ENCODE results near the gene MAGT1. TPM values are rescaled to one million over a fixed set of nuclear protein-coding genes. Genes with fewer than 3 reads are reported as not detected.
"Not testable (repeated sequence)": the region's sequence is repeated elsewhere in the genome, so short reads cannot be mapped to it uniquely, and the experiment has no call there.

The MAGT1 gene
- 10 to 100 TPM; 40.5 to 44.7 TPM for total RNA-seq

GRCh38 chrX:77894921-77895886 lies at the start of gene MAGT1:
Gene MAGT1, minus strand, starts transcription at chrX:77895435. Its CDS starts 25 bp downstream, at chrX:77895410.
- no peaks in the 10 kb centered on the region for H3K9me3 Mint-ChIP-seq
- POLR2A ChIA-PET, result no interaction called here
- intact Hi-C loops (cut with micrococcal nuclease), result loop anchor here (1.0 to 10.0 kb wide), 6 partner anchors 109 to 1748 kb away; partner anchors contain the start of genes ATRX and PBDC1
- no peaks in the 10 kb centered on the region for H3K27me3 Mint-ChIP-seq
- H3K4me1 Mint-ChIP-seq (ENCODE audit: low read depth), result peaks cover 25% of the 10 kb centered on the region
- H3K27ac Mint-ChIP-seq, result peak within 1 kb of the TSS; percentile 97
- CTCF ChIA-PET, result interaction anchor here (0.6 kb wide), 1 partner anchor 130 kb away, joined by 3 read pairs; no protein-coding TSS in a partner anchor
- H3K36me3 Mint-ChIP-seq, result peaks cover 7% of the 10 kb centered on the region
- DNase-seq, result peak; percentile 93
- H3K4me3 Mint-ChIP-seq, result peak within 1 kb of the TSS; percentile 98

GRCh38 chrX:77945031-77945430 lies 49.8 kb upstream of the MAGT1 start:
- H3K4me1 Mint-ChIP-seq (ENCODE audit: low read depth); H3K36me3 Mint-ChIP-seq; H3K27ac Mint-ChIP-seq; H3K27me3 Mint-ChIP-seq; intact Hi-C loops (cut with micrococcal nuclease); H3K9me3 Mint-ChIP-seq; POLR2A ChIA-PET; DNase-seq; CTCF ChIA-PET; H3K4me3 Mint-ChIP-seq: not testable (repeated sequence)

- Mint-ChIP-seq H3K27ac (no peak overlapping the region), H3K27me3 (no peaks in the 10 kb centered on the region), H3K4me3 (no peak overlapping the region), H3K36me3 (no peaks in the 10 kb centered on the region), H3K4me1 (ENCODE audit: low read depth) (peaks cover 2% of the 10 kb centered on the region), H3K9me3 (no peaks in the 10 kb centered on the region)
- CTCF ChIA-PET, result no interaction called here
- no peak for DNase-seq
- POLR2A ChIA-PET, result no interaction called here
- intact Hi-C loops (cut with micrococcal nuclease), result no loop called here
Observed at GRCh38 chrX:77938083-77938680, 42.9 kb upstream of the MAGT1 start.

- Mint-ChIP-seq H3K27ac (no peak overlapping the region), H3K36me3 (no peaks in the 10 kb centered on the region), H3K9me3 (no peaks in the 10 kb centered on the region), H3K27me3 (no peaks in the 10 kb centered on the region), H3K4me1 (ENCODE audit: low read depth) (no peaks in the 10 kb centered on the region), H3K4me3 (no peak overlapping the region)
- intact Hi-C loops (cut with micrococcal nuclease), result no loop called here
- CTCF ChIA-PET, result no interaction called here
- no peak for DNase-seq
- POLR2A ChIA-PET, result no interaction called here
Observed at GRCh38 chrX:77937291-77937690, 42.1 kb upstream of the MAGT1 start.

DNA sequence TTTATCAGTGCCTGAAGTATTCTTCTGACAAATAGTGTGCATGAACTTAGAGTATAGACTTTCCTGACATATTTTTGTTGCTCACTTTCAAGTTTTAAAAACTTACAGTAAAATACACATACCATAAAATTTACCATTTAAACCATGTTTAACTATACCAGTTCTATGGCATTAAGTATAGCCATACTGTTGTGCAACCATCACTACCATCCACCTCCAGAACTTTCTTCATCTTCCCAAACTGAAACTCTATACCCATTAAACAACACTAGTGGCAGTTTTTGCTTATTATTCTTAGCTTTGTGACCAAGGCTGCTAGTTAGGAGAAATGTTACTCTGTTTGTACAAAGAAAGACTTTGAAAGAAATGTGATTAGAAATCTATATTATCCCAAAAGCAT lies 41.1 kb upstream of the MAGT1 start:
- CTCF ChIA-PET, result no interaction called here
- intact Hi-C loops (cut with micrococcal nuclease), result no loop called here
- H3K36me3 Mint-ChIP-seq, result no peaks in the 10 kb centered on the region

DNA sequence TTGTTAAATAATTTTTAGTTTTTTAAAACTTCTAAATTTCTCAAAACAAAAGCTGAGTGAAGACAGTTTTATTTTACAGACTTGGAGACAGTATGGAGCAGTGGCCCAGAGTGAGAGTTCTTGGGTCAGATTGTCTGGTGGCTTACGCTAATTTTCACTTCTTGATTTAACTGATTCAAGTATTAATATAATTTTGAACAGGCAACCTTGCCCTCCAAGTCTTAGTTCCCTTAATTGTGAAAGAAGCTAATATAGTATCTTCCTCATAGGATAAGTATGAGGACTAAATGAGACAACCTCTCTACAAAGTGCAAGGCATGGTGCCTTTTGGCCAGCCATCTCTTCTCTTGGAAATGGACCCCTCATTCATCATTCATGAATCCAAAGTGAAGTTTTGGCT lies 40.7 kb upstream of the MAGT1 start:
- Mint-ChIP-seq H3K4me3 (no peak overlapping the region), H3K9me3 (no peaks in the 10 kb centered on the region), H3K36me3 (no peaks in the 10 kb centered on the region), H3K4me1 (ENCODE audit: low read depth) (no peaks in the 10 kb centered on the region), H3K27ac (no peak overlapping the region), H3K27me3 (no peaks in the 10 kb centered on the region)
- intact Hi-C loops (cut with micrococcal nuclease), result no loop called here
- DNase-seq, result no peak
- CTCF ChIA-PET, result no interaction called here
- POLR2A ChIA-PET, result no interaction called here

More for the DNA sequence above, 41.1 kb upstream of the MAGT1 start:
- H3K4me3 Mint-ChIP-seq, result no peak overlapping the region
- H3K27ac Mint-ChIP-seq, result no peak overlapping the region
- no peaks in the 10 kb centered on the region for H3K4me1 Mint-ChIP-seq (ENCODE audit: low read depth)
- no peak for DNase-seq
- H3K9me3 Mint-ChIP-seq, result no peaks in the 10 kb centered on the region
- no peaks in the 10 kb centered on the region for H3K27me3 Mint-ChIP-seq
- POLR2A ChIA-PET, result no interaction called here

- Mint-ChIP-seq H3K4me1 (ENCODE audit: low read depth) (peaks cover 2% of the 10 kb centered on the region), H3K27ac (no peak overlapping the region), H3K36me3 (no peaks in the 10 kb centered on the region), H3K4me3 (no peak overlapping the region), H3K27me3 (no peaks in the 10 kb centered on the region), H3K9me3 (no peaks in the 10 kb centered on the region)
- ChIA-PET POLR2A (no interaction called here), CTCF (no interaction called here)
- intact Hi-C loops (cut with micrococcal nuclease), result no loop called here
- DNase-seq, result no peak
Observed at GRCh38 chrX:77930581-77930980, 35.3 kb upstream of the MAGT1 start.

GRCh38 chrX:77925764-77926163 lies 30.5 kb upstream of the MAGT1 start:
- H3K4me3 Mint-ChIP-seq, result no peak overlapping the region
- POLR2A ChIA-PET, result no interaction called here
- no peaks in the 10 kb centered on the region for H3K27me3 Mint-ChIP-seq
- CTCF ChIA-PET, result no interaction called here
- no peak for DNase-seq
- no peak overlapping the region for H3K27ac Mint-ChIP-seq
- no peaks in the 10 kb centered on the region for H3K9me3 Mint-ChIP-seq
- H3K4me1 Mint-ChIP-seq (ENCODE audit: low read depth), result peaks cover 9% of the 10 kb centered on the region
- peaks cover 3% of the 10 kb centered on the region for H3K36me3 Mint-ChIP-seq
- intact Hi-C loops (cut with micrococcal nuclease), result no loop called here

DNA sequence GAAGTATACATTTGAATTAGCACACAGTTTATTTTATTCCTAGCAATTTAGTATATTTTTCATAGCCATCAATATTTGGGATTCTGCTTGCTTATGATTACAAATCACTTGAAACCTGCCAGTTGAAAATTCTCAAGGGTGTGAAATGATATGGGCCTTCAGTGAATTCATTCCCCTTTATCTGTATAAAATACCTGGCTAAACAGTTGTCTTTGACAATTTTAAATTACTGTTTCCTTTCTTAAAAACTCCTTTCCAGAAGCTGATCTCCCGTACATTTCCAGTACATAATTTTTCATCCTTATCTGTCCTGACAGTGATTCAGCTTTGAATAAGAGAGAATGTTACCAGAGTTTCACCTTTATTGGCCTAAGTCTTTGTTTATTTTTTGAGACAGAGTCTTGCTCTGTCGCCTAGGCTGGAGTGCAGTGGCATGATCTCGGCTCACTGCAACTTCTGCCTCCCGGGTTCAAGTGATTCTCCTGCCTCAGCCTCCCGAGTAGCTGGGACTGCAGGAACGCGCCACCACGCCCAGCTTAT lies 29.2 kb upstream of the MAGT1 start:
- DNase-seq, result no peak
- Mint-ChIP-seq H3K27me3 (no peaks in the 10 kb centered on the region), H3K36me3 (peaks cover 3% of the 10 kb centered on the region), H3K4me3 (no peak overlapping the region), H3K9me3 (no peaks in the 10 kb centered on the region), H3K27ac (no peak overlapping the region), H3K4me1 (ENCODE audit: low read depth) (peaks cover 9% of the 10 kb centered on the region)
- POLR2A ChIA-PET, result no interaction called here
- intact Hi-C loops (cut with micrococcal nuclease), result no loop called here
- CTCF ChIA-PET, result no interaction called here

DNA sequence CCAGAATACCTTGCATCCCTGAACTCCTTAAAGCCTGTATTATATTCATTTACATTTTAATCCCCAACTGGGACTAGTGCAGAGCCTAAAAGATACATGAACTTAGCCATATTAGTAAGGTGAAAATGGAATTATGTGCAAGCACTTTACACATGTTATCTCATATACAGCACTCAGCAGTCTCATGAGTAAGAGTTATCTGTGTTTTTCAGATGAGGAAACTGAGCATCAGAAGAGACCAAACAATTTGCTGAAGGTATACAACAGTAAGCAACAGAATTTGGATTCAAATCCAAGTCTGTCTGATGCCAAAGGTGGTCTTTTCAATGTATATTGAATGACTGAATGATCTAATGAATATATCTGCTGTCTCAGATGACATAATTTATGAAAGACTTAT lies 27.6 kb upstream of the MAGT1 start:
- CTCF ChIA-PET, result no interaction called here
- H3K4me1 Mint-ChIP-seq (ENCODE audit: low read depth), result peaks cover 13% of the 10 kb centered on the region
- H3K36me3 Mint-ChIP-seq, result peaks cover 3% of the 10 kb centered on the region
- POLR2A ChIA-PET, result no interaction called here
- H3K27ac Mint-ChIP-seq, result no peak overlapping the region
- no peak for DNase-seq
- H3K4me3 Mint-ChIP-seq, result no peak overlapping the region
- H3K9me3 Mint-ChIP-seq, result no peaks in the 10 kb centered on the region
- H3K27me3 Mint-ChIP-seq, result no peaks in the 10 kb centered on the region
- intact Hi-C loops (cut with micrococcal nuclease), result no loop called here

- H3K27me3 Mint-ChIP-seq; intact Hi-C loops (cut with micrococcal nuclease); H3K36me3 Mint-ChIP-seq; POLR2A ChIA-PET; H3K4me3 Mint-ChIP-seq; DNase-seq; H3K27ac Mint-ChIP-seq; H3K9me3 Mint-ChIP-seq: not testable (repeated sequence)
- CTCF ChIA-PET, result interaction anchor here (1.4 kb wide), 1 partner anchor 106 kb away, joined by 3 read pairs; no protein-coding TSS in a partner anchor
- peaks cover 21% of the 10 kb centered on the region for H3K4me1 Mint-ChIP-seq (ENCODE audit: low read depth)
Observed at GRCh38 chrX:77919370-77919769, 24.1 kb upstream of the MAGT1 start.

- H3K36me3 Mint-ChIP-seq, result peaks cover 3% of the 10 kb centered on the region
- CTCF ChIA-PET, result no interaction called here
Observed at GRCh38 chrX:77918568-77918967, 23.3 kb upstream of the MAGT1 start.

More at GRCh38 chrX:77918568-77918967, 23.3 kb upstream of the MAGT1 start:
- POLR2A ChIA-PET, result interaction anchor here (0.5 to 1.0 kb wide), 2 partner anchors 35 to 189 kb away, joined by 3 to 6 read pairs; no protein-coding TSS in a partner anchor
- Mint-ChIP-seq H3K27me3 (no peaks in the 10 kb centered on the region), H3K4me1 (ENCODE audit: low read depth) (peaks cover 21% of the 10 kb centered on the region), H3K9me3 (no peaks in the 10 kb centered on the region), H3K27ac (no peak overlapping the region), H3K4me3 (no peak overlapping the region)
- no peak for DNase-seq
- intact Hi-C loops (cut with micrococcal nuclease), result no loop called here

Data from activated CD4-positive, alpha-beta memory T cell treated with anti-CD3 and anti-CD28 coated beads for 36 hours (primary cell).